ENCODE data around the gene SHH.
"Not testable (repeated sequence)": the region's sequence is repeated elsewhere in the genome, so short reads cannot be mapped to it uniquely, and the experiment has no call there.

Gene SHH

DNA sequence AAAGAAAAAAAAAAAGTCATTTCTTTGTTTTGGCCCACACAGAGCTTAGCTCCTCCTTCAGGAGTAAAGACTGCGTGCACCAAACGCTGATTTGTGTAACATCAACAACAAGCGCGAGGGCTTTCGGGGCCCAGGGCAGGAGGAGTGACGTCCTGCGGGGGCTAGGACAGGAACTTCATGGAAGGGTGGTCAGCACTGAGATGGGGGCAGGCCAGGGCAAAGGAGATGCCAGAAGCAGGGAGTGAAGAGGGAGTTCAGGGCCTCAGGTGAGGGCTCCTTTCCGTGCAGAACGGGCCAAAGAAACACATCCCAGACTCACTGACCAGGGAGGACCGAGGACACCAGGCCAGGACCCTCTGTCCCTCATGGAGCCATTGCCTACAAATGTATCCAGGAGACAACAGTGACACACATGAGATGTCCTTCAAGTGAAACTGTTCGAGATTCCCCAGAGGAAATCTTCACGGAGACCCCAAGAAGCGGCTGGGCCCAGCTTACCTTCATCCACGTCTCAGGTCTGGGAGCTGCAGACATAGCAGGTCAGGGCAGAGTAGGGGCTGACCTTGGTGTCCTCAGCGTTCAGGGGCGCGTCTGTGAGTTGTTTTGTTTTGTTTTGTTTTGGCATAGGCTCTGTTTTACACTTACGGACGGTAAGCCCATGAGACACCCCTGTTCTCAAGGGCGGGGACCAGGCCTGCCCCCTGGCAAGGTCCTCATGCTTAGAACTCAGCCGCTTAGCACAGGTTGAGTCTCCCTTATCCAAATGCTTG, 30.4 kb upstream of the SHH start:
- DNase-seq: no peak

- no peak for DNase-seq
These were observed 28.6 kb upstream of the SHH start for GRCh38 chr7:155840909-155841308.

DNA sequence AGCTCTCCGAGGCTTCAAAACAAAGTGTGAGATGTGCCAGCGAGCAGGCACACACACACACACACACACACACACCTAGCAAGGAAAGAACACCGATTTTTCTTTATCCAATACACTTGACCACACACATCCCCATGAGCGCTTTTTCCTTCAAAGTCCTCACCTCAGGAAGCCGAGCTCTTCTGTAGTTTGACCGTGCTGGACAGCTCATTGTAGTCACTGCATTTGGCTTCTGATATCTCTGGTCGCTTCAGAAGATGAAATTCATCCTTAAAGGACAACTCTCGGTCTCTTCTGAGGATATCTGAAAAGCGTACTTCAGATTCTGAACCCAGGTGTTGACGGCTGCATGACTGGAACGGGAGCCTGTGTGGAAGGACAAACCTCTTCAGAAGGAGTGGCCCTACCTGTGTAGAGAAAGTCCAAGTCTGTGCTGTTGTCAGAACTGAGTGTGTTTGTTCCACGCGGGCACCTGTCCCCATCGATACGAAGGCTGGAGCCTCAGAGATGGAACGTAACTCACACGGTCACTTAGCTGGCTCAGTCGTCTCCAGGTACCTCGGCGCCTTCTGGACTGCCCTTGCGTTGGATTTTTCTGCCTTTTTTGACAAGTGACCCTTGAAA, 28.1 kb upstream of the SHH start:
- no peak for DNase-seq

- no peak for DNase-seq
These were observed 27.2 kb upstream of the SHH start for GRCh38 chr7:155839461-155839860.

- DNase-seq: not testable (repeated sequence)
These were observed 26.0 kb upstream of the SHH start for GRCh38 chr7:155838312-155838711.

- no peak for DNase-seq
These were observed 24.8 kb upstream of the SHH start for GRCh38 chr7:155837126-155837479.

GRCh38 chr7:155836216-155837125, 24.2 kb upstream of the SHH start:
- DNase-seq: no peak

DNA sequence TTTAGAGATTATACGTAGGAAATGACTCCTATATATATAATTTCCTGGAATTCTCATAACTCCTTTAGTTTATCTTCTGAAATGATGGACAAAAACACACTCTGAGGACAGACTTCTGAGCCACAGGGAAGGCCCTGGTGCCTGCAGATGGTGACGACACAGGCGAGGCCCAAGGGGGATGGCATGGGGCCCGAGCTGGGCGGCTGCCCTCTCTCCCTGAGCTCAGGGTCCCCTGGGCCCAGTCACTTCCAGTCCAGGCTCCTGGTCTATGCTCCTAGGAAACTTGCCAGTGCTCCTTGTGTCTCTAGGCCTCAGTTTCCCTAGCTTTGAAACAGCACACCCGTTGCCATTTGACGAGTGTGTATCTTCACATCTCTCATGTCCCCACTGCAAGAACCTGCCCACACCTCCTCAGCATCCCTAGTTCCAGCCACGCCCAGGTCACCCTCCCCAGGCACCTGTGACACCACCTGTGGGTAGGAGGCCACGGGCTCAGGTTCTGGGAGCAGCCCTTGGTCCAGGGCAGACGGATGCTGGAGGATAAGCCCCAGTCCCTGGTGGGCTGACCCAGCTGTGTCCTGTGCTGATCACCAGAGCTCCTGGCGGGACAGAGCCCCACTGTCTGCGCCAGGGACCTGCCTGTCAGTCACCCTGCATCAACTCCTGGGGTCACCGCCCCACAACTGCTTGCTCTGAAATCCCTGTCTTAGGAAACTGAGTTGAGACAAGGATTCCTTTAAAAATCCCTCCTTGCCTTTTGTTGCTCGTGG, 23.4 kb upstream of the SHH start:
- DNase-seq: no peak

- no peak for DNase-seq
These were observed 22.3 kb upstream of the SHH start for GRCh38 chr7:155834486-155835048.

DNA sequence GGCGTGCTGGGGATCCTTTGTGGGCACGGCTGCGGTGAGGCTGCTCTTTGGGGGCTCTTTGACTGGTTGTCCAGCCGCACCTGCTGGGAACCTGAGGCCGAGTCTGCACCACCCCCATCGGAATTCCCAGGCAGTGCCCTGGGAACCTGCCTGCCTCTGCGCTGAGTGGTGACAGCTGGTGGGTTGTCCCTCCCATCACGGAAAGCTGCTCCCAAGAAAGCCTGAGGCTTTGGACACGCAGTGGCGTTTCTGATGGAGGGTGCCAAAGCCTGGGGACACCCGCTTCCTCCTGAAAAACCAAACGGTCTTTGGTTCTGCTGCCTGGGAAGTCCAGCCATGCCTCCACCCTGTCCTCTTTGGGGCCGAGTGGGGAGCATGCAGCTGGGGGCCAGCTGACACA, 21.4 kb upstream of the SHH start:
- no peak for DNase-seq

- no peak for DNase-seq
These were observed 20.3 kb upstream of the SHH start for GRCh38 chr7:155832581-155832981.

GRCh38 chr7:155831807-155832524, 19.7 kb upstream of the SHH start:
- DNase-seq: no peak

DNA sequence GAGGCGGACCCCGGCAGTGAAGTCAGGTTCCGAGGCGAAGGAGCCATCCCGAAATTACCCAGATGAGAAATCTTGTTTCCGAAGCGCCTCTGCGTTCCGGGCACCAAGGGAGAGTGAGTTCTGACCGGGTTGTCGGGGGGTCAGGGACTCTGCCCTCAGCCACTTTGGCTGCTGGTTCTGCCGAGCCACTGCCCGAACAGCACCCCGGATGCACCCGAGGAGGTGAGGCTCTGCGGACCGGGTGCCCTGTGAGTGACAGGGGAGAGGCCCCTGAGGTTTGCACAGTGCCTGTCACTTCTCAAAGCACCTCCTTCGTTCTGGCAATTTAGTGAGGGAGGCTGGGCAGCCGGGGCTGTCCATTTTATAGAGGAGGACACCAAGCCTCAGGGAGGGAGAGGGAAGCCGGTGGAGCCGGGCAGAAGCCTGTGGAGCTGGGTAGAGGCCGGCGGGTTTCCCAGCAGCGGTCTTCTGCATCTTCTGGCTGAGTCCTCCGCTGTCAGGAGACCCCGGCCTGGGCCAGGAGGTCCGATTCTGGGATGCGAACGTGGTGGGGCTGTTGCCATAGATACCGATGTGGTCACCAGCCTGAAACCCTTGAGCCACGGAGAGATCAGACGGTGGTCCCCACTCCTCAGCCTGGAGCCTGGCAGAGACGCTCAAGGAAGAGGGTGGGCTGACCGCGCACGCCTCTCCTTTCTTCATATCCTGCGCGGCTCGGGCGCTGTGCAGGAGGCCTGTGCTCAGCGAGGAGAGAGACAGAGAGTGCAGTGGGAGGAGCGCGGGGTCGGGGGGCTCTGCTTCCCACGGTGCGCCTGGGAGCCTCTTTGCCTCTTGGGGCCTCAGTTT, 18.9 kb upstream of the SHH start:
- no peak for DNase-seq

DNA sequence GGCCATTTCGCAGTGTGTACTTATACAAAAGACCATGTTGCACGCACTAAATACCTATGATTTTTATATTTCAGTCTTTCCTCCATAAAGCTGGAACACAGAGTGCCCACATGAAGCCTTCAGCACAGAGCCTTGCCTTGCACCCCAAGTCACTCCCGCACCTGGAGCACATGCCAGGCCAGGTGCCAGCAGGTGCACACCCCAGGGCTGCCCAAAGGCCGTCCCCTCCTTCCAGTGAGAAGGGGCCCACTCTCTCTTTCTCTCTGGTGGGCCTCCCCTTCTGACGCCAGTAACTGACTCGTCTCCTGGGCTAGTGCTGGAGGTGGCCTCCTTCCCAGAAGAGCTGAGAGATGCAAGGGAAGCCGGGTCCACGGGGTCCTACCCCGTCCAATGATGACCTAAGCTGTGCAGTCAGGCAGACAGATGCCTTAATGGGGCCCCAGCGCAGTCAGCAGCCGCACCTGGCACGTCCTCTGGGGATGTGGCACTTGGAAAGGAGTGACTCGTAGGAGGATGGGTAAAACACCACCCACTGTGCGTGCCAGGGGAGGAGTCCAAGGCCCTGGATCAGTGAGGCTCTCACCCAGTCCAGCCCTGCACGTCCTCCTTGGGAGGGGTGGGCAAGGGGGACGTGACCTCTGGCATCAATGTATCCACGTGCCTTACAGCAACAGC, 17.7 kb upstream of the SHH start:
- no peak for DNase-seq

GRCh38 chr7:155825336-155825735, 13.1 kb upstream of the SHH start:
- DNase-seq: no peak

GRCh38 chr7:155824227-155824886, 12.1 kb upstream of the SHH start:
- DNase-seq: no peak

- DNase-seq: no peak
These were observed 9.6 kb upstream of the SHH start for GRCh38 chr7:155821851-155822250.

- no peak for DNase-seq
These were observed 8.5 kb upstream of the SHH start for GRCh38 chr7:155820788-155821187.

DNA sequence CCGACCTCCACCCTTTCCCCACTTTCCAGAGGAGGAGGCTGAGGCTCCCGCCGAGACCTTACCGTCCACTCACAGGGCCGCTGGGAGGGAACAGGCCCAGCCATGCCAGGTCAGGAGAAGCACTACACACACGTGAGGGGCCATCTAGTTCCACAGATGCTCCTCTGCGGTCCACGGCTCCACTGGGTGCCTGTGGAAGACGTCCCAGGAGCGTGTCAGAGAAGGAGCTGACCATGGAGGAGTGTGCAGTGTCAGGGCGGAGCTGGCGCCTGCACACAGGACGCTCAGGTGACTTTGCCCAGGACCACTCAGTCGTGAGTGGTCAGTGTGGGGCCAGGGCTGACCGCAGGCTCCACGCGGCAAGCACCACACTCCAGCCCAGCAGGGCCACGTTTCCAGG, 8.0 kb upstream of the SHH start:
- DNase-seq: no peak

DNA sequence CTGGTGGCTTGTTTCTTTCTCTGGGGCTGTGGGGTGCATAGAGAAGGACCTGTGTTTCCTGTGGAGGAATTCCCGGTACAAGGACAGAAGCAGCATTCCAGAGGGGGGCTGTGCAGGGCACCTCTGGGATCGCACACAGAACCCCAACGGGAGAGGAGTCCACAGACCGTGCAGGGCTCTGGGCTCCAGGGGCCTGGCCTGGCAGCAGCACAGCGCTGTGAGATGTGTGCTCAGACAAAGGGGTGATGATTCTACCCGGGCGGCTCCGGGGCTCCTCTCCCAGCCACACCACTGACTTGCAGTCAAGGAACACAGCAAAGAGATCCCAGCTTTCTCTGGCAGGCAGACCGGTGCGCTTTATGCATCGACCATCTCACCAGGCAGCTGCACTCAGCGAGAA, 6.9 kb upstream of the SHH start:
- DNase-seq: no peak

Data from T-helper 9 cell (primary cell).